ENCODE results near the gene RBFOX2. TPM values are rescaled to one million over a fixed set of nuclear protein-coding genes. Genes with fewer than 3 reads are reported as not detected.
A peak's percentile ranks its signal among the peaks of the same experiment; 100 is the strongest.

Gene RBFOX2
- total and polyA plus RNA-seq, 2 of the 13 experiments (the other 11 are each of a cell fraction or from before 2014, with no cell fraction given), result 37.3 to 40.4 TPM

DNA sequence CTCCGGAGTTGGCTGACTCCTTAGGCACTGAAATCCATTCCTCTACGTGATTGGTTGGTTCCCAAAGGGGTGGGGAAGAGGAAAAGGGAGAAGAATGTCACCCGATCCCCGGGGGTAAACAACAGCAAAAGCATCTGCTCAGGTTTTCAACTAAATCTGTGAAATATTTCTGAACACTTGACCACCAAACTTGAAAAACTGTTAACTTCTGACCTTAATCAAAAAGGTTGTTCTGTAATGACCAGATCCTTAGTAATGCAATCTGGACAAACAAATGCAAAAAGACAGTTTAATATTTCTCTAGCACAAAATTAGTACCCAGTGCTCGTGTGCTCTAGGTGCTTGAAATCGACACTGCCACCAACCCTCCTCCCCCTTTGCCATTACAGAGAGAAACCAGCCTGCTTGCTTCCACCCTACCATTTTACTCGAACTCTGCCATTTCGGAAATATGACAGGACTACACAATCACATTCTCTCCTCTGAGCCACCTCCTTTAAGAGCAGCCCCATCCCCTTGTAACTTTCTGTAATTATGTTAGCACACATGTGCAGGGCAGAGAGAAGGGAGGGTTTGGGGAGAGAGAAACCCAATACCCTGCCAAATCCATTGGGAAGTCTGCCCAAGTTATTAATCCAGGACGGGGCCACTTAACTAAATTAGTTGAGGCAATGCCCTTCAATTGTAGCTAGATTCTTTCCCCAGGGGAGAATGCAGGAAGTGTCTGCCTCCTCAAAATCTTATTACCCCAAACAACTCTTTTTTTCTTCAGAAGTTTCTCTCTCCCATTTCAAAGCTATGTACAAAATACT lies 113.8 kb downstream of the RBFOX2 start (continued):
- TF ChIP-seq, protein P1, sequence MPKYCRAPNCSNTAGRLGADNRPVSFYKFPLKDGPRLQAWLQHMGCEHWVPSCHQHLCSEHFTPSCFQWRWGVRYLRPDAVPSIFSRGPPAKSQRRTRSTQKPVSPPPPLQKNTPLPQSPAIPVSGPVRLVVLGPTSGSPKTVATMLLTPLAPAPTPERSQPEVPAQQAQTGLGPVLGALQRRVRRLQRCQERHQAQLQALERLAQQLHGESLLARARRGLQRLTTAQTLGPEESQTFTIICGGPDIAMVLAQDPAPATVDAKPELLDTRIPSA (CRISPR knock-in tag; IDR thresholded peaks at IDR 0.05; ENCODE audit: borderline replicate concordance), result no peak
- TF ChIP-seq ZNF562 (CRISPR knock-in tag; IDR thresholded peaks at IDR 0.05; ENCODE audit: borderline replicate concordance) (no peak), ZNF790 (CRISPR knock-in tag; IDR thresholded peaks at IDR 0.05; ENCODE audit: borderline replicate concordance) (no peak), ZMAT3 (CRISPR knock-in tag; conservative IDR thresholded peaks at IDR 0.05) (0 out of 2 replicates have a peak, but pooled peaks have one; percentile 42), HIC2 (CRISPR knock-in tag; IDR thresholded peaks at IDR 0.05; ENCODE audit: low read depth) (no peak), RFX3 (CRISPR knock-in tag; IDR thresholded peaks at IDR 0.05) (no peak), FOXP4 (CRISPR knock-in tag; IDR thresholded peaks at IDR 0.05) (peak; percentile 61; the same call in 1 of the 2 replicates), ZC3H4 (CRISPR knock-in tag; IDR thresholded peaks at IDR 0.05; ENCODE audit: borderline replicate concordance) (no peak), CAMTA2 (CRISPR knock-in tag; IDR thresholded peaks at IDR 0.05; ENCODE audit: borderline replicate concordance) (no peak), SMAD9 (CRISPR knock-in tag; IDR thresholded peaks at IDR 0.05) (no peak), TIGD3 (CRISPR knock-in tag; IDR thresholded peaks at IDR 0.05; ENCODE audit: borderline replicate concordance) (no peak), CTCF (CRISPR knock-in tag; IDR thresholded peaks at IDR 0.05) (no peak), SP5 (CRISPR knock-in tag; IDR thresholded peaks at IDR 0.05; ENCODE audit: borderline replicate concordance, low read depth) (peak; percentile 28; the same call in 1 of the 2 replicates), ZFP90 (CRISPR knock-in tag; IDR thresholded peaks at IDR 0.05; ENCODE audit: borderline replicate concordance) (no peak)
- TF ChIP-seq, protein P2, sequence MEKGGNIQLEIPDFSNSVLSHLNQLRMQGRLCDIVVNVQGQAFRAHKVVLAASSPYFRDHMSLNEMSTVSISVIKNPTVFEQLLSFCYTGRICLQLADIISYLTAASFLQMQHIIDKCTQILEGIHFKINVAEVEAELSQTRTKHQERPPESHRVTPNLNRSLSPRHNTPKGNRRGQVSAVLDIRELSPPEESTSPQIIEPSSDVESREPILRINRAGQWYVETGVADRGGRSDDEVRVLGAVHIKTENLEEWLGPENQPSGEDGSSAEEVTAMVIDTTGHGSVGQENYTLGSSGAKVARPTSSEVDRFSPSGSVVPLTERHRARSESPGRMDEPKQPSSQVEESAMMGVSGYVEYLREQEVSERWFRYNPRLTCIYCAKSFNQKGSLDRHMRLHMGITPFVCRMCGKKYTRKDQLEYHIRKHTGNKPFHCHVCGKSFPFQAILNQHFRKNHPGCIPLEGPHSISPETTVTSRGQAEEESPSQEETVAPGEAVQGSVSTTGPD (CRISPR knock-in tag; IDR thresholded peaks at IDR 0.05), result no peak
- TF ChIP-seq, protein P3, sequence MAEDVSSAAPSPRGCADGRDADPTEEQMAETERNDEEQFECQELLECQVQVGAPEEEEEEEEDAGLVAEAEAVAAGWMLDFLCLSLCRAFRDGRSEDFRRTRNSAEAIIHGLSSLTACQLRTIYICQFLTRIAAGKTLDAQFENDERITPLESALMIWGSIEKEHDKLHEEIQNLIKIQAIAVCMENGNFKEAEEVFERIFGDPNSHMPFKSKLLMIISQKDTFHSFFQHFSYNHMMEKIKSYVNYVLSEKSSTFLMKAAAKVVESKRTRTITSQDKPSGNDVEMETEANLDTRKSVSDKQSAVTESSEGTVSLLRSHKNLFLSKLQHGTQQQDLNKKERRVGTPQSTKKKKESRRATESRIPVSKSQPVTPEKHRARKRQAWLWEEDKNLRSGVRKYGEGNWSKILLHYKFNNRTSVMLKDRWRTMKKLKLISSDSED (CRISPR knock-in tag; IDR thresholded peaks at IDR 0.05), result no peak
